ENCODE measurements around the gene HIRIP3. TPM values are rescaled to one million over a fixed set of nuclear protein-coding genes. Genes with fewer than 3 reads are reported as not detected.

The HIRIP3 gene
- total and polyA plus RNA-seq, 2 of the 4 experiments (the other 2 are of a cell fraction): 5.0 to 10.5 TPM

- no peaks in the 10 kb centered on the region; the same call in 1 of the 2 replicates for H4K20me1 ChIP-seq (ENCODE audit: insufficient read depth, low read length)
- no peak overlapping the region for H3K4me3 ChIP-seq (ENCODE audit: insufficient read depth, low read depth, low read length)
- no TSS peak for BruUV-seq (replicated peaks)
- H3K14ac ChIP-seq (replicated peaks; ENCODE audit: low read depth, low read length): no peak overlapping the region
- no peak overlapping the region for H3K27ac ChIP-seq (ENCODE audit: insufficient read depth, low read length)
- H3K9me3 ChIP-seq (ENCODE audit: control insufficient read depth, insufficient read depth, low read length): no peaks in the 10 kb centered on the region
- H3K4me1 ChIP-seq (ENCODE audit: control insufficient read depth, insufficient read depth, low read length): no peaks in the 10 kb centered on the region; the same call in 1 of the 2 replicates
- H3K9me1 ChIP-seq (ENCODE audit: insufficient read depth, low read length): no peaks in the 10 kb centered on the region
- dilution Hi-C loops (cut with HindIII; ENCODE audit: low sequenced_read_pairs, unreplicated experiment) (no loop called here), intact Hi-C loops (cut with micrococcal nuclease) (no loop called here), in situ Hi-C loops (cut with MboI; ENCODE audit: low sequenced_read_pairs) (no loop called here)
- H3K36me3 ChIP-seq (ENCODE audit: control insufficient read depth, insufficient read depth, low read length): peaks cover 7% of the 10 kb centered on the region; the same call in 1 of the 2 replicates
- H3K4ac ChIP-seq (ENCODE audit: low read depth, low read length): no peak overlapping the region
- H3K27me3 ChIP-seq (ENCODE audit: control insufficient read depth, insufficient read depth, low read length): peaks cover 27% of the 10 kb centered on the region
- H2AK5ac ChIP-seq (ENCODE audit: low read depth, low read length): no peak overlapping the region
- H4K5ac ChIP-seq (ENCODE audit: low read depth, low read length): no peak overlapping the region
- ChIA-PET POLR2A (ENCODE audit: unreplicated experiment) (no interaction called here), CTCF (no interaction called here)
- H2BK15ac ChIP-seq (ENCODE audit: low read depth, low read length): no peak overlapping the region
- no peak overlapping the region for H2BK5ac ChIP-seq (ENCODE audit: low read depth, low read length, poor library complexity, severe bottlenecking)
- TF ChIP-seq MAZ (IDR thresholded peaks at IDR 0.05; ENCODE audit: borderline replicate concordance, low read depth, low read length) (no peak), BHLHE40 (IDR thresholded peaks at IDR 0.05; ENCODE audit: low read depth, low read length) (no peak), RFX5 (IDR thresholded peaks at IDR 0.05; ENCODE audit: low read depth, low read length) (no peak), CTCF (conservative IDR thresholded peaks at IDR 0.05; ENCODE audit: low read depth, low read length) (no peak), CEBPB (IDR thresholded peaks at IDR 0.05; ENCODE audit: low read depth, low read length) (no peak), NFE2L2 (IDR thresholded peaks at IDR 0.05; ENCODE audit: low read depth, low read length) (no peak), RCOR1 (IDR thresholded peaks at IDR 0.05; ENCODE audit: insufficient replicate concordance, low read length) (no peak), POLR2A (IDR thresholded peaks at IDR 0.05; ENCODE audit: low read depth, low read length) (no peak), SMC3 (IDR thresholded peaks at IDR 0.05; ENCODE audit: low read depth, low read length) (no peak), RAD21 (IDR thresholded peaks at IDR 0.05; ENCODE audit: low read length) (no peak), MXI1 (IDR thresholded peaks at IDR 0.05; ENCODE audit: borderline replicate concordance, low read depth, low read length) (no peak), MAFK (IDR thresholded peaks at IDR 0.05; ENCODE audit: low read depth, low read length) (no peak)
- TF ChIP-seq, protein P1, sequence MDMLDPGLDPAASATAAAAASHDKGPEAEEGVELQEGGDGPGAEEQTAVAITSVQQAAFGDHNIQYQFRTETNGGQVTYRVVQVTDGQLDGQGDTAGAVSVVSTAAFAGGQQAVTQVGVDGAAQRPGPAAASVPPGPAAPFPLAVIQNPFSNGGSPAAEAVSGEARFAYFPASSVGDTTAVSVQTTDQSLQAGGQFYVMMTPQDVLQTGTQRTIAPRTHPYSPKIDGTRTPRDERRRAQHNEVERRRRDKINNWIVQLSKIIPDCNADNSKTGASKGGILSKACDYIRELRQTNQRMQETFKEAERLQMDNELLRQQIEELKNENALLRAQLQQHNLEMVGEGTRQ (IDR thresholded peaks at IDR 0.05; ENCODE audit: low read depth, low read length): no peak
- TF ChIP-seq, protein P2, sequence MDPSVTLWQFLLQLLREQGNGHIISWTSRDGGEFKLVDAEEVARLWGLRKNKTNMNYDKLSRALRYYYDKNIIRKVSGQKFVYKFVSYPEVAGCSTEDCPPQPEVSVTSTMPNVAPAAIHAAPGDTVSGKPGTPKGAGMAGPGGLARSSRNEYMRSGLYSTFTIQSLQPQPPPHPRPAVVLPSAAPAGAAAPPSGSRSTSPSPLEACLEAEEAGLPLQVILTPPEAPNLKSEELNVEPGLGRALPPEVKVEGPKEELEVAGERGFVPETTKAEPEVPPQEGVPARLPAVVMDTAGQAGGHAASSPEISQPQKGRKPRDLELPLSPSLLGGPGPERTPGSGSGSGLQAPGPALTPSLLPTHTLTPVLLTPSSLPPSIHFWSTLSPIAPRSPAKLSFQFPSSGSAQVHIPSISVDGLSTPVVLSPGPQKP (IDR thresholded peaks at IDR 0.05; ENCODE audit: borderline replicate concordance, low read depth, low read length): no peak
- H3K18ac ChIP-seq (ENCODE audit: low read depth, low read length): no peak overlapping the region
- no peak overlapping the region for H4K8ac ChIP-seq (ENCODE audit: low read depth in 2 of 2, low read length in 2 of 2)
- H2BK120ac ChIP-seq (ENCODE audit: low read depth, low read length): no peak overlapping the region
- no peak overlapping the region for H2AK9ac ChIP-seq (replicated peaks; ENCODE audit: low read depth, low read length, poor library complexity)
- 64% methylated on average over 5 of the region's 11 CpGs; no CpG with 5 or more reads in 1 of the 2 experiments for WGBS, 2 experiments (ENCODE audit: extremely low coverage in 2 of 2, insufficient read length in 1 of 2)
- no peak overlapping the region for H2BK20ac ChIP-seq (ENCODE audit: low read depth, low read length)
- DNase-seq: no peak
- no peak overlapping the region for H4K91ac ChIP-seq (ENCODE audit: insufficient read depth, low read depth, low read length)
- no peak overlapping the region for H3K56ac ChIP-seq (ENCODE audit: extremely low read depth, insufficient read depth, low read length)
- no peak for ATAC-seq (ENCODE audit: low read depth)
- no peaks in the 10 kb centered on the region; a peak in 1 of 4 replicates for H3K79me1 ChIP-seq (ENCODE audit: low read depth in 1 of 2, low read length in 2 of 2)
- H3K23ac ChIP-seq (ENCODE audit: low read depth, low read length): no peak overlapping the region
- H3K4me2 ChIP-seq (ENCODE audit: low read depth, low read length): no peak overlapping the region
- H2AFZ ChIP-seq (replicated peaks; ENCODE audit: low read length, poor library complexity): no peak overlapping the region
- no peak overlapping the region for H3K9ac ChIP-seq (ENCODE audit: low read depth, low read length)
Measured at GRCh38 chr16:30007378-30007895, 12.0 kb upstream of the HIRIP3 start.
